Stimulated activated CD8-positive, alpha-beta memory T cell treated with anti-CD3 and anti-CD28 coated beads, Interleukin-15, amount 100 ng/mL, for 1 hour (primary cell): Measurements from ENCODE around the gene NCKIPSD.

Experiments
- DNase-seq: peaks from one replicate; pipeline ENCODE4 v3.0.0-alpha.2; 2020; ENCODE audit warnings: low read depth

NCKIPSD gene

DNA sequence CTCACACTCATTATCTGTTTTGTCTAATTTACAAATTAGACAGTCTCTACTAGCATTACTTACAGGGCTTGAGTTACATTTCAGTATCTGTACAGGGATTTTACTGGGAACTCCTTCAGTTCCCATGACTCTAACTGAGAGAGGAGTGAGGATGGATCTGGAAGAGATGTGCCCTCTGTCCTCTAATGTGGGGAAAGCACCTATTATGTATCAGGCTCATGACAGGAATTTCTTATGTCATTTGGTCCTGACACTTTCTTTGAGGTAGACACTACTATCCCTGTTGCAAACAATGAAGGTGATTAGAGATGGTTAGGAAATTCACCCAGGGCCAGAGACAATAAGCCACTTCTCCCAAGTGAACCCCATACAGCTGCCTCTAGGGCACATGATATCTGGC is 10.9 kb upstream of the NCKIPSD start:
- DNase-seq: no peak

DNA sequence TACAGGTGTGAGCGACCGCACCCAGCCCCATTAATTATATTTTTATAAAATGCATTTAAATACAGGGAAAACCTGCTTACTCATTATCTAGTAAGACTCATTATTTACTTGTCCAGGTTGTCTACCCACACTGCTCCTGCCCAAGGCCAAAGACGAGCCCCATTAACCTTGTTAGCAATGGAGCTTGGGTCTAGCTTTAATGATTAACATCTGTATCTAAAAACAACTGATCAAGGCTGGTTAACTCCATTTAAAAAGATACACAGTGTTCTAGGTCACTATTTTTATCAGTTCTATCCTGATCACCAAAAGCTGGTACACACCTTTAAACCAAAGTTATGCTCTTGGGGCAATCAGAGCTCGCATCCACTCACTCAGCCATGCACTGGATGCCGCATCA is 10.4 kb upstream of the NCKIPSD start:
- DNase-seq: no peak

DNA sequence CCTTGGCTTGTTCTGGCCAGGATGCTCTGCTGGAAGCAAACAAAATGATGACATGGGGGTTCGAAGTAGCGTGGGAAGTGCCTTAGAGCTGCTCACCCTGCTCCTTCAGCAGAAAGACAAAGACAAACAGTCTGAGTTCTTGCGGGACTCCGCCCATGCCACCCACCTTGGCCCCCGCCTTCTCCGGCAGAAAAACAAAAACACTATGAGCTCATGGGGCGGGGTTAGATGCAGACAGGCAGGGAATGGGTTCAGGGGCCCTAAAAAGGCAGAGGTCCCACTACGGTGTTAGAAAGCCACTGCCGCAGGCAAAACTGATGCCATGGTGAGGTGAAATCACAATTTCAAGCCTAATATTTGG is 9.7 kb upstream of the NCKIPSD start:
- no peak for DNase-seq

DNA sequence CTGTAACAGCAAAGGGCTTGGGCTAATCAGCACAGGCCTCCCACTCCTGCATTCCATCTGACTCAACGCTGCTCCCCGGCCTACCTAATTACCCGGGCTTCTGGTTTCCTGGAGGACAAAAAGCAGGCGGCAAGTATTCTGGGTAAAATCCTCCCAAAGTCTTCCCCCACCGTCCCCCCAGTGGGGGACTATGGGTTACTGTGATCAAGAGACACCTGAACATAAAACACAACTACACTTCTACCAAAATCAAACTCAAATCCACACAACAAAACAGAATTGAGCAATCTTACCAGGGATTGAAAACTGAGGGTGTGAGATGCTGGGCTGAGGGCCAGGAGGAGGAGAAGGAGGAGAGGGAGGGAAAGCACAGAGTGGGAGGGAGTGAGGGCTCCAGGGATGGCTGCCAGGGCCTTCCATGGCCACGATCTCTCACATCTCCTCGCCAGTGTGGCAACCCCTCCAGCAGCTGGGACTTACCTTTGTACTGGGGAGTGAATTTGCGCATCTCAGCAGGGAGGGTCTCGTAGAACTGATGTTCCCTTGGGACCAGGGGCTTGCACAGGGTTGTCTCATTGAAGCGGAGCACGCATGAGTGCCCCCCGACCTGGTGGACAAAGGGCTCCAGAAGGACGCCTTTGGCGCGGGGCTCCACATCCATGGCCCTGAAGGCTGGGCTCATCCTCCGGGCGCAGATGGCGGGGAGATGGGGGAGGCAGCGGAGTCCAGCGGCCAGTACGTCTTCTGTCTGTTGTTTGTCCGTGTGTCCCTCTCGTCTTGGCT is 9.1 kb upstream of the NCKIPSD start:
- DNase-seq: no peak

DNA sequence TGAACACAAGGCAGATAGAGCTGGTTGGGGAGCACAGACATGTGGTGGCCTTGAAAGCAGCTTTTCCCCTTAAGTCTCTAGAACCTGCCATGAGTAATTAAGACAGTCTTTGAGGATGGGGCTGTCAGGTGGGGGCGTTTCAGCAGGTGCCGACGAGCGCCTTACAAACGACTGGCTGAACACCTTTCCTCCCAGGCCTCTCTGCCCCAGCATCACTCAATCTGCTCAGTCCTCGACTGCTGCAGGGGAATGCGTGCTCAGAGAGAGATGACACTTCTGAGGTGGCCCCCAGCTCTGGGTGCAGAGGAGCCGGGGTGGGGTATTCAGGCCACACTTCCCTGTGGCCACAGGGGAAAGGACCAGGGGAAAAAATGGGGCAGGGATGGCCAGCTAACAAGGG is 8.1 kb upstream of the NCKIPSD start:
- DNase-seq: no peak

DNA sequence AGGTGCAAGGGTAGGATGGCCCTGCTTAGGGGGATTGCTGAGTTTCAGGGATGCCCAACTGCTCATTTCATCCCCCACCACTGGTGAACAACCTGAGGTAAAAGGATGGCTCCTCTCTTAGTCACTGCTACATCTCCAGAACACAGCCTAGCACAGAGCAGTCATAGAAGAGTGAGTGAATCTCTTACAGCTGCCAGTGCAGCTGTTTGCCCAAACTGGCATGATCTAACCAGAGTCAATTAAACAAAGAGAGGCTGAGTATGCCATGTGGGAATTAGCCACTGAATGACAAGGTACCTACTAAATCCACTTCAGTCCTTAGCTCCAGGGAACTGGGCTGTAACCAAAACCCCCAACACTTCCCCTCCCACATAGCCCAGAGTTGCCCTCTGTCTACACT is 6.8 kb upstream of the NCKIPSD start:
- no peak for DNase-seq

DNA sequence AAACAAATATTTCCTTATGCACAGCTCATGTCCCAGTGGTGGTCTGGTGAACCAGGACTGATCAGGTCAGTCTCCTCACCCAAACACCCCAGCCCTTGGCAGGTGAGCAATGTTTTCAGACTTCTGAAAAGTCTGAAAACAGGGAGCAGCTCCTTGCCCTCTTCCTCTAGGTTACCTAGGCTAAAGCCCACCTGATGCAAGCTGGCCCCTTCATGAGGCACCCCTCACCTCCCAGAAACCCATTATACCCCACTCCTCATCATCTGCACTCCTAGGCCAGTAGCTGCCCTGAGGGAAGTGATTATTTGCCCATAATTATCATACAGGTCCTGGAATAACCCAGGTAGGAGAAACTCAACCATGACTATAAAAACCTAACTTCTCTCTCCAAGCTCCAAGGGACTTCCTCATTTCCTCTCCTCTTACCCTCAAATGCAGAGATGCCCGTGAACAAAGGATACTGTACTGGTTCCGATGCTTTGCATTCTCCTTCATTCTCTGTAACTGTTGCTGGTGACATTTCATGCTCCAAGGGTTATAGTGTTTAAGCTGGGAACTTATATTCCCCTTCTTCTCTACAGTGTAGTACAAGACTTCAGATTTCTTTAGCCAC is 5.2 kb upstream of the NCKIPSD start:
- DNase-seq: no peak

DNA sequence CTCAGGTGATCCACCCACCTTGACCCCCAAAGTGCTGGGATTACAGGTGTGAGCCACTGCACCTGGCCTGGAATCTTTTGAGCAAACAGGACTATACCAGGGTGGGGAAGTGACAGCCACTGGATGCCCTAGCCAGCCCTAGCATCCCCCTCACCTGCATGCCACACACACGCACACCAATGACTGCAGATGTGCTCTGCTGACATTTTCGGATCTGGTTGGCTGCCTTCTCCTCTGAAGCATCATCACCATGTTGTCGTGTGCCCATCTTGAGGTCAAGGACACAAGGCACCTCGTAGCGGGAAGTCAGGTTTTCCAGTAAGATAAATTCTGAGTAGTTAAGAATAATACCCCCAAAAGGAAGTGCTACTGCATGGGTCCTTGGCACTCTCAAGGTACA is 3.7 kb upstream of the NCKIPSD start:
- DNase-seq: no peak

DNA sequence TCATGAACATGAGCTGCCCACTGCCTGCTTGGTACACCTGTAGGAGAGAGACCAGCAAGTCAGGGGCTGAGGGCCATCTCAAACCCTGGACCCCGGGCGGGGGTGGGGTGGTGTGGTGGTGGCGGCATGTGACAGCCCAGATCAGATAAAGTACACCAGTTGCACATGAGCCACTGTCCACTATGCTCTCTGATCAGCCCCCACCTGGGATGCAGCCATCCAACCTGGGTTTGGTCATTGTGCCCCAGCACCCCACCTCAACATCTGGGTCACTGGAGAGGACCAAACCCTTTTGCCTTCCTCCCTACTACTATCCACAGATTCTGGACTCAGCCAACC is 3.0 kb upstream of the NCKIPSD start:
- DNase-seq: no peak

DNA sequence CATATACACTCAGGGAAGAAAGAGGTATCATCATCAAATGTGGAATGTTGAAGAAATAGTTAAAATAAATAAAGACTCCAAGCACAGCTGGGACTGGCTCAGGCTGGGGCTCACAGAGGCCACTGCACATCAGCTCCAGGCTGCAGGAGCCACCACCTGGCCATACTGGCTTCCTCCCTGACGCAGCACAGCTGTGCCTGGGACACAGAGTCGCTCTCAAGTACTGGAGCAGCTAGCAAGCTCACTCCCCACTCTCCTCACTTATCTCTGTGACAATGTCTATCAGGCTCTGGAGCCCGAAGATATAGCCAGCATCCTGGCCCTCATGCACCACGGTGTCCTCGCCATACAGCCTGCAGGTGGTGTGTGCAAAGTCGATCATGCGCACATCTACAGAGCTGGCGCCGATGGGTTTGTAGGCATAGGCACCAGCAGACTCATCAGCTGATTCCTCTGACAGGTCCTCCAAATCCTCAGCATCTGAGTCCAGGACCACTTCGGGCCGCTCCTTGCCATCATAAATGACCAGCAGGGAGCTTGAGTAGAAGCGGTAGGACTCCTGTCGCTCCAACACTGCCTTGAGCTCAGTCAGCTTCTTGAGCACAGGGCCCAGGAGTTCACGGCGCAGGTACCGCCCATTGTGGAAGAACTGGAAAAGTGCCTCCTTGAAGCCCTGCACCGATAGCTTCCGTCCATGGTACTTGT is 2.5 kb upstream of the NCKIPSD start:
- DNase-seq: no peak

DNA sequence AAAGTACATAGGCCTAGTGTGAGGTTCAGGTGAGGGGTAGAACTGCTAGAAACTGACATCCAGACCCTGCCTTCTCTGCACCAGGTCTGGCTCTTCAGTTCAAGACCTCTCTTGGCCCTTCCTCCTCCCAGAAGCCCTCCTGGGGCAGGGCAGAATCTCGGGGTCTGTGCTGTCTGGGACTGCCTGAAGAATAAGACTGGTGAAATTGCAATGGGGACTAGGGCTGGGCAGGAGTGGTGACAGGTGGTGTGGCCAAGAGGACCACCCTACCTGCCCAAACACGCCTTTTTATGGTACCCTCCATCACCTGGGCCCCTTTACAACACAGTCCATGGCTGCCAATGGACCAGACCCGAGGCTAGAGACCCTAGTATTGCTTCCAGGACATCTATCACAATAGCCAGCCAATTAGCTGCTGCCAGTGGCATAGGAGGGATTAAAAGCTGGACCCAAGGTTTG is 1.5 kb upstream of the NCKIPSD start:
- DNase-seq: no peak

DNA sequence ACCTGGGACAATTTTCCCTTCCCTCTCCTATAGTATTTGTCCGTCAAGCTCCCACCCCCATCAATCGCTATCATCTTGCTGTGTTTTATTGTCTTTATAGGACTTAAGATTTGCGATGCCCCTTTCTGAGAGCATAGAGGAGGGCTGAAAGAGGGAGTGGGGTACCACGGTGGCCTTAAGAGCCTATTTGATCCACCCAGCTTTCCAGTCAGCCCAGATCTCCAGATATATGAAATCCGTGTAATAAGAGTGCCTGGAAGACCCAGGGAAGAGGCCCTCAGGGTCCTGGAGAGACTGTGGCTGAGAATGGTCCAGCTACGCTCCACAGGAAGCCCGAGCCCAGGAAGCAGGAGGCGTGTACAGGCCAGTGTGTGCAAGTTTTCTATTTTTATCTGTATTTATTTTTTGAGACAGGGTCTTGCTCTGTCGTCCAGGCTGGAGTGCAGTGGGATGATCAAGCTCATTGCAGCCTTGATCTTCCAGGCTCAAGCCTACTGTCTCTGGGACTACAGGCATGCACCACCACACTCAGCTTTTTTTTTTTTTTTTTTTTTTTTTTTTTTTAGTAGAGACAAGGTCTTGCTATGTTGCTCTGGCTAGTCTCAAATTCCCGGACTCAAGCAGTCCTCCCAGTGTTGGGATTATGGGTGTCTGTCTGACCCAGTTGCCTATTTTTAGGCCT is 964 bp upstream of the NCKIPSD start:
- DNase-seq: no peak

DNA sequence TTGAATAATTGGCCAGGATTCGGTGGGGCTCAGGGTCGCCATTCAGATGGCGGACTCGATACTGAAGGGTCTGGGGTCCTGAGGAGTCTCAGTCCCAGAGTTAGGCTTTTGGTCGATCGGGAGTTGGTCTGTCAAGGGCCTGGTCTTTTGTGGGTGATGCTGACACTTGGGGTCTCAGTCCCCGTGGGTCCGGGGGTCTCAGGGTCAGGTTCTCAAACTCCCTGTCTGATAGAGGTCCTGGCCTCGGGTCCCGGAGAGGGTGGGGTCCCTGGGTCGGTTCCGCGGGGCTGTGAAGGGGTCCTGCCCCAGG is 467 bp downstream of the NCKIPSD start:
- no peak for DNase-seq

DNA sequence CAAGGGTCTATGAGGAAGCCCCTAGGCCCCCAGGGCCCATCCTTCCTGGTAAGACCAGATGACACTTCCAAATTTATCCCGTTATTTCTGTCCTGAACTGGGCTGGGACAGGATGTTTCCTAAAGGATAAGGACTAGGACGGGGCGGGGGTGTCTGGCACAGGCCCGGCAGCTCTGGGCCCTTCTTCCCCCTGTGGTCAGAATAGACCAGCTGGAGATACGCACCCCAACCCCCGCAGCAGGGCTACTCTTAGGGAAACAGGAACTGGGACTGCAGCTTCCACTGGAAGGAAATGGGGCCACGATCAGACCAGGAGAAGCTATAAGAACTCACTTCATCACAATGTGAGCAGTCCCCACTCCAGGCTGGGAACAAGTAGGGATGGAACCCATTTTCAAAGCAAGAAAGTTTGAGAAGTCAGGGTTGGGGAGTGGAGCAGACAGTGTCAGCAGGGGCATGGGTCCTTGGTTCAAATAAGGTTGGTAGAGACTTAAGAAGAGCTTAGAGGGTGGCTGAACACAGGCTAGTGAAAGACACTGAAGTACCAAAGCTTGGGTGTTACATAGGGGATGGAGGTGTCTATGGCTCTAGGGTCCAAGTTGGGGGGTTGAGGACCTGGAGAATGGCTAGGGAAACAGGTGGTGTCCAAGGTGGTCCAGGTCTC is 1.1 kb downstream of the NCKIPSD start:
- DNase-seq: no peak

DNA sequence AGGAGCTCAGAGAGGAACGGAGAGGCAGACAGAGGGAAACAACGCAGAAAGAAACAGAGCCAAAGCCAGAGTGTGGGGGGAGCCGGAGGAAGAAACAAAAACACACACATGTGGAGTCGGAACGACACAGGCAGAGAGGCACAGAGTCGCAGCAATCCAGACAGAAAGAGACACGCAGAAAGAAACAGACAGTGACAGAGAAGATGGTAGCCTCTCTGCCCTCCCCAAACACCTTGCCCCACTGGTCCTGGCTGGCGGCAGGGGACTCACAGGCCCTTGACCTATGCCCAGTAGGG is 1.7 kb downstream of the NCKIPSD start:
- no peak for DNase-seq

DNA sequence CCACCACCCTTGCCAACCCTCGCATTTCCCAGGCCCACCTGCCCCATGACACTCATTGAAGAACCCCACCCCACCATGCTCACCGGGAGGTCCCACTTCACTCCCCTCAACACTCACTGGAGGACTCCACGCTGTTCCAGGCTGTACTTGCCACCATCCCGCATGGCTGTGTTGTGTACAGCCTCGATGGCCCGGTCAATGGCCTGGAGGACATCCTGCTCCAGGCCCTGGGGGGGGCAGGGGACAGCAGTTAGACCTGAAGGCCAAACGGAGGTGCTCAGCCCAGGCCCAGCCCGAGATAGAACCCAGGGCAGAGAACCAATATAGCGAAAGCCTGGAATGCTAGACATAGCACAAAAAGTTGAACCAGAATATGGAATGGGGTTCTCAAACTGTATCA is 2.9 kb downstream of the NCKIPSD start:
- DNase-seq: no peak

DNA sequence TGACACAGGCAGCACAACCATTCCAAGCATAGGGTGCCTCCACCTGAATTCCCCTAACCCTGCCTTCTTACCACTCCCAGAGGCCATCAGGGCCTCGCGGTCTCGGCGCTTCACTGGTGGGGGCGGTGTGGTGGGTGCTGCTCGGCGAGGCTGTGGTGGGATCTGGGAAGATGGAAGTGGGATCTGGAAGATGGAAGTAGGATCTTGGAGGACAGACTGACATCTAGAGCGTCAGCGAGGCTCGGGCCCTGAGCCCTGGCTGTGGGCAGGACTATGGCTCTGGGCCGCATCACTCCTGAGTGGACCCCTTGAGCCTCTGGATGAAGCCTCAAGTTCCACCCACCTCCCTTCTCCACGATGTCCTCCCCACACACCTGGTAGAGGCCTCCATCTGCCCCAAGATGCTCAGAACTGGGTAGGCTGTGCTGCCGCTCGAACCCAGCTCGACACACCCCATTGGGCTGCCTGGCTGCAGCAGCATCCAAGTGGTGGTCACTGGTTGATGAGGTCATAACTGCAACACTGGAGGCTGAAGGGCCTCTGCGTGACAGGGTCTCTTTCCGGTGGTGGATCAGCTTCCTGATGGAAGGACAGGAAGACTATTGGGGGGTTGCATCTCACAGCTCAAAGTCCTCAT is 3.6 kb downstream of the NCKIPSD start:
- DNase-seq: no peak

DNA sequence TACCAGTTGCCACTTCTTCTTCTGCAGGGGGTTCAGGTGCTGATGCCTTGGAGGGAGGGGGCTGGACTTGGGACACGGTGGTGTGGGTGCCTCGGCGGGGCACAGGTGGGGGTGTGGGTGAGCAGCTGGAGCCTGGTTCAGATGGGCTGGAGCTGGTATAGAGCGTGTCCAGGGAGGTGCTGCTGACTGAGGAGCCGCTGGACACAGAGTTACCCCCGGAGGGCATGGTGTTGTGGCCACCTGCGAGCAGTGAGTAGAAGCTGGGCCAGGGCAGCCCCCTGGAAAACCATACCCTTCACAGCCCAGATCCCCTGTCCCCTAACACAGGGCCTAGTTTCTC is 4.2 kb downstream of the NCKIPSD start:
- DNase-seq: no peak

DNA sequence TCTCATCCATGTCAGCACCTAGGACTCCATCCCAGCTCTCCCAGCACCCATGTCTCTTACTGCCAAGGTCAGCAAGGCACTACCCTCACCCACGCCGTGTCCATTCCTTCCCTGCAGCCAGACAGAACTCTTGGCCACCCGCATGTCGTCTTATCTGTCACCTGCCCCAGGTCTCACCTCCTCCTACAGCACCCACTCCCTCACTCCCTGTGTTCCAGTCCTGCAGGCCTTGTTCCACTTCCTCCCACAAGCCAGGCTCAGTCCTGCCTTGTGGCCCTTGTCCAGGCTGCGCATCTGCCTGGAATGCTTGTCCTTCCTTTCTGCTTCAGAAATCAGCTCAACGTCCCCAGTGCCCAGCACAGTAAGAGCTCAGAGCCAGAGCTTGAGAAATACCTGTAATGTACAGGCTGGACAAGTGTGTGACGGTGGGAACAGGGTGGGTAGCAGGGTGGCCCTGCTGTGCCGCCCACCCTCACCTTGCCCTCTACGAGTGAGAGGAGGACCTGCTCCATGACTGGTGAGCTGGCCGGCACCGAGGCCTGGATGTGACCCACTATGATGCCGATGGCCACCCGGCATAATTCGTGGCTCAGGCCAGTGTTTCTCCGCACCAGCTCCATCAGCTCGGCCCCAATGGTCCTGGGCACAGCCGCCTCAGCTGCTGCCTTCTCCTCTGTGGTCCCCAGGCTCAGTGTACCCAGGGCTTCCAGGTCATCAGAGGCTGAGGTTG is 4.7 kb downstream of the NCKIPSD start:
- DNase-seq: no peak

DNA sequence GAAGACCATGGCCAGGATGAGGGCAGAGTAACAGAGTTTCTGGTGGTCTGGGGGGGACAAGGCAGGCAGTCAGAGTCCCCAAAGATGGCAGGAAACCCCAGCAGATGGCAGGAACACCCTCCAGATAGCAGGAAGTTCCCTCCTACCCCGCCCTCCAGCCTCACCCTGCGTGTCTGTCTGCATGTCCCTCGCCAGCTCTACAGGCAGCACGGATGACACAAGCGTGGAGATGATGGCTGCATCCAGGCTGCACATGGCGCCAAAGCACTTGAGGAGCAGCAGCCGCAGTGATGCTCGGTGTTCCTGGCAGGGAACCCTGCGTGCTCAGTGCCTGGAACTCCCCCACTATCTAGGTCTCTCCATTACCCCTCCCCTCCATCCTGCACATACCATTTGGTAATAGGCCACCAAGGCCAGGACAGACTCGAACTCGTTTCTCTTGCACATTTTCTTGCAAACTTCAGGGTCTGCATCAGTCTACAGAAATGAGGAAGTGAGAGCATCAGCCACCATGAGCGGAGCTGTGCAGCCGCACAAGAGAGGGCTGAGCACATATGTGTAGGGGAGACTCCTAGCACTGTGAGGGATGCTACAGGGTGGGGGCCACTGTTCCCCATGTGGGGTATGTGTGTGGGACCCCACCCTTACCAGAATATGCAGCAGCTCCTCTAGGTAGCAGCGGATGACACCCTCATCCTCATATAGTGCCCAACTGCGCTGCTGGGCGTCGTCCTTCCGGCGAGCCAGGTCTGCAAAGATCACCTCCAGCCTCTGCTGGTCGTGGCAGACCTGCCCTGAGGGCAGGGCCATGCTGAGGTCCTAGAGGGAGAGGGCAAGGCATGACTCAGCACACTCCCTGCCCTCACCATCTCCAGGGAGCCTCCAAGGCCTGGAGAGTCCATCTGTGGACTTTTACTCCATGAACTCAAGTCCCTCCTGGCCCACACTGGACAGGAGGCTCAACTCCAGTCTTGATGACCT is 6.0 kb downstream of the NCKIPSD start:
- no peak for DNase-seq
